ENCODE measurements around the gene MNX1.

Gene MNX1

DNA sequence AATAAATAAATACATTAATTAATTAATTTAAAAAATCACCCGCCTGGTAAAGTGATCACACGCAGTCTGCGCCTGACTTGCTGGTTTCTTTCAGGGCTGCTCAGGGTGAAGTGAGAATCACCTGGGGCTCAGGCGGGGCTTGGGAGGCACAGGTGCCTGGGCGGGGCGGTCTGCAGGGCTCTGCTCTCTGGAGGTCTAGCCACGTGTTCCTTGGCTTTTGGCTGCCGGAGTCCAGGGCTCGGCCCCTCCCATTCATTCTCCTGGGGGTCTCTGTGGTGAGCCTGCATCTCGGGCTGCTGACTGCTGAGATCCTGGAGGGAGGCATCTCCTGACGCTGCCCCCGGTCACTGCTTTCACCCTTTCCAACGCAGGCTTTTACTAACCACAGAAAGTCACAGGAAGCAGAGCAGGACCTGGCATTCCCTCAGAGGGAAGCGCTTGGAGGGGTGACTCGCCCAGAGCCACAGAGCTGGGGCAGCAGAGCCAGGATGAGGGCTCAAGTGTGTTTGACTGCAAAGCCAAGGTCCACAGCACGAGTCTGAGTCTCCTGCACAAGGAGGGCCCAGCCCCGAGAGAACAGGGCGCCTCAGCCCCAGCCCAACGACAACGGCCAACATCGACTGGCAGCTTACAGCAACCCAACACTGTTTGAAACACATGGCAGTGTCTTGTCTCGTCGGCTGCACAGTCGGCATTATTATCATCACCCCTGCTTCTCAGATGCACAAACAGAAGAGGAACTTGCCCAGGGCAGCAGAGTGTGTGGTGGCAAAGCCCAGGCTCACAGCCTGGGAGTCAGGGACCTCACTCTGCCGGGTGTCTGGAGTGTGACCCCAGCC is 22.4 kb upstream of the MNX1 start:
- DNase-seq = no peak

DNA sequence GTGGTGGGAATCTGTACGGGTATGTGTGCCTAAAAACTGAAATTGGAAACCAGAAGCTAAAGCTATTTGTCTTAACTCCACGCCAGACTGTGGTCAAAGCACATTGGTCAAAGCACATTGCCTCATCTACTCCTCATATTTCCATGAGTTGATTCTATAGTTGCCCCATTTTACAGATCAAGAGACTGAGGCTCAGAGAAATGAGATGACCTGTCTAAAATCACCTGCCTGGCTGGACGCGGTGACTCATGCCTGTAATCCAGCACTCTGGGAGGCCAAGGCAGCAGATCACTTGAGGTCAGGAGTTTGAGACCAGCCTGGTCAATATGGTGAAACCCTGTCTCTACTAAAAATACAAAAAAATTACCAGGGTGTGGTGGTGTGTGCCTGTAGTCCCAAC is 21.7 kb upstream of the MNX1 start:
- DNase-seq = no peak

DNA sequence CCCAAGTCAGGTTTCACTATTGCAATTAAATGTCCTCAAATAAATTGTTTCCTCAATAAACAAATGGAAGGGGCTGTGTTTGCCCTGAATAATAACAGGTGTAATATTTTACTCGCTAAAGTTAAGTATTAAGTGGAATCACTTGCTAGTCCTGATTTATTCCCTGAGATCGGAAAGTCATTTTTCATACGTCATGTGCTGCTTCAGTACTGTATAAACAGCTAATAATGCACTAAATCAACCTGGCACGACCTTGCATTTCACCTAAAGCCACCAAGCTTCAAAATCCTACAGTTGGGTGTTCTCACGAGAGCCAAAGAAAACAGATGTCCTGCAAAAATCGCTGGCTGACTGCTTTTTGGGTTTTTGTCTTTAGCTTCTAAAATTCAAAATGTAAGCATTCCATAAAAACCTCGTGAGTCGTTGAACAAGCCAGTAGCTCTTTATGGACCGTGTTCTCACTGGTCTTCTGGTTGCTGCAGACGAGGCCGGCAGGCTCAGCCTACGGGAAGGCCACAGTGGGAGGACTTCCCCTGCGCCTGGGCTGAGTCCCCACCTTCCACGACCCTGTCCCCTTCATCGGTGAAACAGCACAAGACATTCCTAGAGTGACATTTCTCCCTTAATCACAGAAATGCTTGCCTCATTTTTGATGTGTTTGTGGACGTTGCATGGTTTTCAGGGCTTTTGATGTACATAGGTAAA is 17.9 kb upstream of the MNX1 start:
- DNase-seq = no peak

- DNase-seq = no peak
These were observed 17.2 kb upstream of the MNX1 start for GRCh38 chr7:157027568-157028198.

DNA sequence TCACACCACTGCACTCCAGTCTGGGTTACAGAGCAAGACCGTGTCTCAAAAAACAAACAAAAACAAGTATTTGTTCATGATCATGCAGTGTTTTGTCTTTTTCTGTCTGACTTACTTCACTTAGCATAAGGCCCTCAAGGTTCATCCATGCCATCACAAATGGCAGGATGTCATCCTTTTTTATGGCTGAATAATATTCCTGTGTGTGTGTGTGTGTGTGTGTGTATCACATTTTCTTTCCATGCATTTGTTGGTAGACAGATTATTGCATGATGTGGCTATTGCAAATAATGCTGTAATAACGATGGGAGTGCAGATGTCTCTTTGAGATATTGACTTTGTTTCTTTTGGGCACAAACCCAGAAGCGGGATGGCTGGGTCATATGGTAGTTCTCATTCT is 14.3 kb upstream of the MNX1 start:
- DNase-seq = no peak

DNA sequence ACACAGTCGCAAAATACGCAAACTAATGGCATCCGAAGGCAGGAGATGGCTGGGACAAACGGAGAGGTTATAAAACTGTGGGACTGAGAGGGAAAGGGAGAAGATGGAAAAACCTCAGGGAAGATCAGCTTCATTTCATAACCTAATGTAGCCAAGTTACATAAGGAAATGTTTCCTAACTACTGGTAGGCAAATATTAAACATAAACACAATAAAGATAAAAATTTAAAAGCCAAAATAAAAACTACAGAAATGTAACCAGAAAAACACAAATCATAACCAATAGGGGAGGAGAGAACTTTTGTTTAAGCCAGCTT is 13.1 kb upstream of the MNX1 start:
- DNase-seq = no peak

GRCh38 chr7:157022681-157023588 is 12.5 kb upstream of the MNX1 start:
- DNase-seq = no peak

DNA sequence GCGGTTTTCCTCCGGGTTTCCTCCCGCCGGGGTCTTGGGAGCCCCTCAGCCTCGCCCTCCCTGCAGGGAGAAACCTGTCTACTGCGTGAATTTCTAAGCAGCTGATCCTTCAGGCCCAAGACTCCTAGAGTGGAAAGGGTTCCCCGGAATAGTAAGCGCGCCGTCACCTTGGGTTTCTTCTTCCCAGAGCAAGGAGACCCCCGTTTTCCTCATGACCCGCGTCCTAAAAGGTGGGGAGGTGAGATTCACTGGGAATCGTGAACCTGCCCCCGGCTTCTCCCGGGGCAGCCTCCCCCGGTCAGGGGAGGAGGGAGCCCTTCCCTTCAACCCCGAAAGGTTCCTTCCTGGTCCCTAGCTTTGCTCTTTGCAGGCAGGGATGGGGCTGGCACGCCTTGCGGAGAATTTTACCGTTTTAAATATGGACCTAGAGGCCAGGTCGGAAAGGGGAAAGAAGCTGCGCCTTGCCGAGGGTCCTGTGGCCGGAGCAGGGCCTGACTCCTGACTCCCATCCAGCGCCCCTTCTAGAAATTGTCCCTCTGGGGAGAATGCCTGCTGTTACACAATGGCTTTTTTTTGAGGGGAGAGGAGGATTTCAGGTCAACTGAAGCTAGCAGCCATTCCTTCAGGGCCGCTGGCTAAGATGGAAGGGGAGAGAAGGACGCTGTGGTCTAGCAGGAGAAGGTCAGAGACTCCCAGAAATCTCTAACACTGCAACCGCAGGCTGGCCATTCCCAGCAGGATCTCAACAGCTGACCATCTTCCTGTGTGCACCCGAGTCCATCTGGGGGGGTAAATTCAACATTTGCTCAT is 11.6 kb upstream of the MNX1 start:
- no peak for DNase-seq

- no peak for DNase-seq
These were observed 10.8 kb upstream of the MNX1 start for GRCh38 chr7:157021071-157021870.

GRCh38 chr7:157020514-157021070 is 10.1 kb upstream of the MNX1 start:
- no peak for DNase-seq

DNA sequence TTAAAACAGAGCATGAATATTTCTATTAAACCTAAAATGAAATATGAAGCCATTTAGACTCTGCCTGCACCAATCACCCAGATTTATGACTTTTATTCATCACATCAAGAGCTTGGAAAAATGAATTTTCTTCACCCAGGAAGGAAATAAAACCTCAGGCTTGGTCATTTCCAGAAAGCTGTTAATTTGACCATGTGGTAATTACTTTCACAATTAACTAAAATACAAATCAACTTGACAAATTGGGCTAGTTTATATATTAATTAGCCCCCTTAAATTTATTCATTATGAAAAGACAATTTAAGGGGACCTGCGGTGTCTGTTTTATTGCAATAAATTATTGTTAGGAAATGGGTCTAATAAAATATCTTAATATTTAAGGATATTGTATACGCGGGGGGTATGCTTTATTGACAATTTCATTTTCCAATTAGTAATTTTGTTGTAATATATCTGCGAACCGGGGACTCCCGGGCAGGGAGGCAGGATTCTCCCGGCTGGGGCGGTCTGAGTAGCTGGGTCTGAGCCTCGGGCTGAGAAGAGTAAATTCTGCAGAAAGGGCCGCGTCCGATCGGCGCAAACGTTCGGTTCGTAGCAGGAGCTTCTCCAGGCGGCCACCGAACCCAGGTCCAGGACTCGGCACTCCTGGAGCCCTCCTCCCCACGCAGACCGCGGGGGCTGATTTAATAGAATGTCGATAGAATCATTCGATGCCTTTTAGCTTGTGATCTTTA is 9.4 kb upstream of the MNX1 start:
- no peak for DNase-seq

GRCh38 chr7:157018997-157019608 is 8.6 kb upstream of the MNX1 start:
- DNase-seq = no peak

- no peak for DNase-seq
These were observed 8.0 kb upstream of the MNX1 start for GRCh38 chr7:157018328-157018996.

DNA sequence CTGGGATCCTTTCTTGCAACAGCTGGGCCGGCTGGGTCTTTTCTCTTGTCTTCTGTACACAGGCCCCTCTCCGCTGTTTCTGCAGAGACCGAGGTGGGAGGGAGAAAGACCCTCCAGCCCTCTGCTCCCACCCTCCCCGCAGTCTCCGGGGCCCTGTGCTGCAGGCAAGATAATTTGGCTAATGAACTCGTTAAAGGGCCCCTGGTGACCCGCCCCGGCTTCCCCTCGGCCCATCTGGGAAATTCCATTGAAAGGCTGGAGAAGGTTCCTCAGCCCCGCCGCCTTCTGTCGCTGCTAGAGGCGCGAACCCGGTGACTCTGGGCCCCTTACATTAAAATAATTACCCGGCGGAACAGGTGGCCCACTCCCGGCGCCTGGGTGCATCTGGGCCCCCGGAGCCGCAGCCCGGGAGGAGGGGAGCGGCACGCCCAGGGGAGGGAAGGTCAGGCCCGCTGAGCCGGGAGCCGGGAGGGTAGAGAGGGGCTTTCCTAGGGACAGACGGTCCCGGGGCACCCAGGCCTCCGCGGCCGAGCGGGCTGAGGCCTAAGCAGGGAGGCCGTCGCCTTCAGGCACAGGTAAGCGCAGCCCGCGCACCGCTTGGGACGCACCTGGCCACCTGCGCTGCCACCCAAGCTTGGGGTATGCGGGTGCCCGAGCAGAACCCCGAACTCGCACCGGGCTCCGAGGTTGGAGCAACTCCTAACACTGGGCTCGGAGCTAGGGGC is 7.3 kb upstream of the MNX1 start:
- DNase-seq = no peak

DNA sequence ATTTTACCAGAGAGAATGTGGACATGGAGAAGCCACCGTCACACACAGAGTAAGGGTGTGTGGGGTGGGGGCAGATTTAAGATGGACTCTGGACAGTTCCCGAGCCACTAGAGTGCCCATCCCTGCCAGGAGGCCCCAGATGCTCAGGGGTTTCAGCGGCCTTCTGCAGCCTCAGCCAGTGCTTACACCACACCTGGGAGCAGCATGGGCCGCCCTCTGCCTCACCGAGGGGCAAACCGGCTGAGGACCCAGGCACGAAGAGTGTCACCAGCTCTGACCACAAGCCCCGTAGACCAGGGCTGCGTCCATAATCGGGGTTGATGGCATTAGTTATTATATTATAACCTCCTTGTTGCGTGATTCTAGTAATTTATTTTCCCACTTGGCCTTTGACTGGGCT is 6.7 kb upstream of the MNX1 start:
- no peak for DNase-seq

- DNase-seq = no peak
These were observed 6.0 kb upstream of the MNX1 start for GRCh38 chr7:157016352-157017041.

- no peak for DNase-seq
These were observed 5.5 kb upstream of the MNX1 start for GRCh38 chr7:157016024-157016351.
